Measurements from ENCODE around the gene PKNOX2. TPM values are rescaled to one million over a fixed set of nuclear protein-coding genes. Genes with fewer than 3 reads are reported as not detected.
A peak's percentile ranks its signal among the peaks of the same experiment; 100 is the strongest.

The PKNOX2 gene
- total RNA-seq, 2 donors from 2014 or later, result 4.0 to 6.9 TPM

DNA sequence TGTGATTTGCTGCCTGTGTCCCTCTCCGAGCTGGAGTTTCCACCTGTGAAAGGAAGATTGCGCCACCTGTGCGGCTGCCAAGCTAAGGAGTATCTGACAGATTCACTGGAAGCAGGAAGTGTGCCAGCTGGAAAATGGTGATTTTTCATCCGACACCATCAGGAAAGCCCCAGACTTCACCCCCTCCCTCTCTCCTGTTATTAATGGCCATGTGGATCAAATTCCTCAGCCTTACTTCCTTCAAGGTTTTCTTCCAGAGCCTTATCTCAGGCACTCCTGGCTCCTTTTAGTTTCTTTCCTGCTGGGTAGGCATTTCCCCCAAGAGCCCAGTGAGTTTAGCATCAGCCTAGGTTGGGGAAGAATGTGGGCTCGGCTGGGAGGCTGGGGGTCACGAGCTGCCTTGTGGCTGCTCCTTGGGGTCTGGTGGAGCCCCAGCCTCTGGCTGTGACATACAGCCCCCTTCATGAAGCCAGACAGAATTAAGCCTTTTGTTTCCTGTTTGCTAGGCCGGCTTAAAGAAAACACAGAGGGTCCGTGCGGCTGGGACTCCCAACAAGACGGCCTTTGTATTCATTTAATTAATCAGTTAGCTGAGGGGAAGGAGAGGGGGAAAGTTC, 37.1 kb downstream of the PKNOX2 start:
- DNase-seq, result no peak
- Histone ChIP-seq H3K27me3 (ENCODE audit: control insufficient read depth, insufficient read depth, low read length, poor library complexity, severe bottlenecking) (no peaks in the 10 kb centered on the region), H3K9ac (ENCODE audit: extremely low read depth, low read length, poor library complexity, severe bottlenecking) (no peak overlapping the region), H3K27ac (ENCODE audit: low read depth, low read length) (peak overlapping the region; percentile 78), H3K36me3 (ENCODE audit: control insufficient read depth, insufficient read depth, low read length) (no peaks in the 10 kb centered on the region), H3K4me3 (ENCODE audit: low read length) (no peak overlapping the region), H3K9me3 (ENCODE audit: control insufficient read depth, low read length) (no peaks in the 10 kb centered on the region), H3K4me1 (ENCODE audit: control insufficient read depth, insufficient read depth, low read length) (peaks cover 15% of the 10 kb centered on the region)
- TF ChIP-seq, protein P1, sequence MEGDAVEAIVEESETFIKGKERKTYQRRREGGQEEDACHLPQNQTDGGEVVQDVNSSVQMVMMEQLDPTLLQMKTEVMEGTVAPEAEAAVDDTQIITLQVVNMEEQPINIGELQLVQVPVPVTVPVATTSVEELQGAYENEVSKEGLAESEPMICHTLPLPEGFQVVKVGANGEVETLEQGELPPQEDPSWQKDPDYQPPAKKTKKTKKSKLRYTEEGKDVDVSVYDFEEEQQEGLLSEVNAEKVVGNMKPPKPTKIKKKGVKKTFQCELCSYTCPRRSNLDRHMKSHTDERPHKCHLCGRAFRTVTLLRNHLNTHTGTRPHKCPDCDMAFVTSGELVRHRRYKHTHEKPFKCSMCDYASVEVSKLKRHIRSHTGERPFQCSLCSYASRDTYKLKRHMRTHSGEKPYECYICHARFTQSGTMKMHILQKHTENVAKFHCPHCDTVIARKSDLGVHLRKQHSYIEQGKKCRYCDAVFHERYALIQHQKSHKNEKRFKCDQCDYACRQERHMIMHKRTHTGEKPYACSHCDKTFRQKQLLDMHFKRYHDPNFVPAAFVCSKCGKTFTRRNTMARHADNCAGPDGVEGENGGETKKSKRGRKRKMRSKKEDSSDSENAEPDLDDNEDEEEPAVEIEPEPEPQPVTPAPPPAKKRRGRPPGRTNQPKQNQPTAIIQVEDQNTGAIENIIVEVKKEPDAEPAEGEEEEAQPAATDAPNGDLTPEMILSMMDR (conservative IDR thresholded peaks at IDR 0.05), result no peak
- peaks cover 6% of the 10 kb centered on the region for H3K27me3 Mint-ChIP-seq (ENCODE audit: insufficient read depth)
- WGBS, 2 experiments (ENCODE audit: insufficient coverage in 1 of 2, insufficient read length in 1 of 2), result 69 to 72% methylated on average over 5 to 10 of the region's 10 CpGs
- H3K36me3 Mint-ChIP-seq (ENCODE audit: low read depth), result no peaks in the 10 kb centered on the region
- no peak overlapping the region for H3K4me3 Mint-ChIP-seq
- H3K4me1 Mint-ChIP-seq, result peaks cover 37% of the 10 kb centered on the region
- H3K9me3 Mint-ChIP-seq, result no peaks in the 10 kb centered on the region
- H3K27ac Mint-ChIP-seq, result peak overlapping the region; percentile 92

DNA sequence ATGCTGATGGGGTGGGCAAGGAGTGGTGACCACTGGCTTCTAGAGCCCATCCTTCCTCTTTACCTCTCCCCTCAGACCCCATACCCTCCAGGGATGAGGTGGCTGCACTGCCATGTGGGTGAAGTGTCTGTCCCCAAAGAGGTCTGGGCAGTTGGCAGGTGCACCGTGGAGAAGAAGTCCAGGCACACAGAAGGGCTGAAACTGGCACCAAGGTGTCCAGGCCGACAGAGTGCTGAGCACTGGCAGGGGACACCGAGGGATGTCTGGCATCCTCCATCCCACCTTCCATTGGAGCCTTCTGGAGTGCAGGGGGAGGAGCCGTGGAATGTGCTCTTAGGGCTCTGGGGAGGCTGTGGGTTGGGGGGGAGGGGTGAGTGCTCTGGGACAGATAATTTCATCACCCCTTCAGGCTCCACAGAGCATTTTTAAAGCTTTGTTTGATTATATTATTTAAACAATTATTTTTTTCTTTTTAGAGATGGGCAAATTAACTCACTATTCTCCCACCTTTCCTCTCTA, 37.9 kb downstream of the PKNOX2 start:
- Histone ChIP-seq H3K4me3 (ENCODE audit: low read length) (no peak overlapping the region), H3K27me3 (ENCODE audit: control insufficient read depth, insufficient read depth, low read length, poor library complexity, severe bottlenecking) (no peaks in the 10 kb centered on the region), H3K27ac (ENCODE audit: low read depth, low read length) (peak overlapping the region; percentile 78), H3K9ac (ENCODE audit: extremely low read depth, low read length, poor library complexity, severe bottlenecking) (peak overlapping the region; percentile 11), H3K4me1 (ENCODE audit: control insufficient read depth, insufficient read depth, low read length) (peaks cover 15% of the 10 kb centered on the region), H3K36me3 (ENCODE audit: control insufficient read depth, insufficient read depth, low read length) (no peaks in the 10 kb centered on the region), H3K9me3 (ENCODE audit: control insufficient read depth, low read length) (no peaks in the 10 kb centered on the region)
- H3K9me3 Mint-ChIP-seq, result no peaks in the 10 kb centered on the region
- no peak overlapping the region for H3K27ac Mint-ChIP-seq
- no peak for DNase-seq
- peaks cover 7% of the 10 kb centered on the region for H3K27me3 Mint-ChIP-seq (ENCODE audit: insufficient read depth)
- H3K4me1 Mint-ChIP-seq, result peaks cover 38% of the 10 kb centered on the region
- 83 to 84% methylated on average over 1 to 2 of the region's 4 CpGs for WGBS, 2 experiments (ENCODE audit: insufficient coverage in 1 of 2, insufficient read length in 1 of 2)
- H3K4me3 Mint-ChIP-seq, result no peak overlapping the region
- H3K36me3 Mint-ChIP-seq (ENCODE audit: low read depth), result no peaks in the 10 kb centered on the region
- TF ChIP-seq, protein P1 (conservative IDR thresholded peaks at IDR 0.05), result no peak

DNA sequence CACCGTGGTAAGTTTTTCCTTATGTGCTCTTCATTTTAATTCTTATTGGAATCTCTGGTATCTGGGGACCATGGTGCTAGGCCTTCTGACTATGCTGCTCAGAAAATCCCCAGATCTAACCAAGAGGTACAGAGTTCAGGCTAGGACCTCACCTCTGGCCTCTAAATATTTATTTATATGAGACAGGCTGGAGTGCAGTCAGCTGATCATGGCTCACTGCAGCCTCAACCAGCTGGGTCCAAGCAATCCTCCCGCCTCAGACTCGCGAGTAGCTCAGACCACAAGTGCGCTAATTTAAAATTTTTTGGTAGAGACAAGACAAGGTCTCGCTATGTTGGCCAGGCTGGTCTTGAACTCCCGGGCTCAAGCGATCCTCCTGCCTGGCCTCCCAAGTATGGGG, 38.4 kb downstream of the PKNOX2 start:
- WGBS, 2 experiments (ENCODE audit: insufficient coverage in 1 of 2, insufficient read length in 1 of 2), result 94 to 99% methylated on average over 8 of the region's 8 CpGs
- Histone ChIP-seq H3K36me3 (ENCODE audit: control insufficient read depth, insufficient read depth, low read length) (no peaks in the 10 kb centered on the region), H3K27ac (ENCODE audit: low read depth, low read length) (no peak overlapping the region), H3K9ac (ENCODE audit: extremely low read depth, low read length, poor library complexity, severe bottlenecking) (no peak overlapping the region), H3K4me1 (ENCODE audit: control insufficient read depth, insufficient read depth, low read length) (peaks cover 15% of the 10 kb centered on the region), H3K4me3 (ENCODE audit: low read length) (no peak overlapping the region), H3K27me3 (ENCODE audit: control insufficient read depth, insufficient read depth, low read length, poor library complexity, severe bottlenecking) (no peaks in the 10 kb centered on the region), H3K9me3 (ENCODE audit: control insufficient read depth, low read length) (no peaks in the 10 kb centered on the region)
- Mint-ChIP-seq H3K9me3 (no peaks in the 10 kb centered on the region), H3K4me1 (peaks cover 38% of the 10 kb centered on the region), H3K4me3 (no peak overlapping the region), H3K27me3 (ENCODE audit: insufficient read depth) (peaks cover 7% of the 10 kb centered on the region), H3K36me3 (ENCODE audit: low read depth) (no peaks in the 10 kb centered on the region), H3K27ac (no peak overlapping the region)
- TF ChIP-seq, protein P1 (conservative IDR thresholded peaks at IDR 0.05), result no peak
- DNase-seq, result no peak

Data from endodermal cell (in vitro differentiated cells).